Activated T-helper 1 cell treated with anti-CD3 and anti-CD28 coated beads, Interleukin-2, amount 50 U/mL, for 16 hours (primary cell): ENCODE measurements around the gene PCIF1.
"Not testable (repeated sequence)": the region's sequence is repeated elsewhere in the genome, so short reads cannot be mapped to it uniquely, and the experiment has no call there.

Source experiments
- DNase-seq, 2 donors: peaks; one replicate each; pipeline ENCODE4 v3.0.0-alpha.2; 2020; ENCODE audit warnings: low read depth in 1 of 2, low spot score in 1 of 2

PCIF1 gene

GRCh38 chr20:45988830-45989229 is 54.3 kb downstream of the PCIF1 start:
- not testable (repeated sequence) for DNase-seq

DNA sequence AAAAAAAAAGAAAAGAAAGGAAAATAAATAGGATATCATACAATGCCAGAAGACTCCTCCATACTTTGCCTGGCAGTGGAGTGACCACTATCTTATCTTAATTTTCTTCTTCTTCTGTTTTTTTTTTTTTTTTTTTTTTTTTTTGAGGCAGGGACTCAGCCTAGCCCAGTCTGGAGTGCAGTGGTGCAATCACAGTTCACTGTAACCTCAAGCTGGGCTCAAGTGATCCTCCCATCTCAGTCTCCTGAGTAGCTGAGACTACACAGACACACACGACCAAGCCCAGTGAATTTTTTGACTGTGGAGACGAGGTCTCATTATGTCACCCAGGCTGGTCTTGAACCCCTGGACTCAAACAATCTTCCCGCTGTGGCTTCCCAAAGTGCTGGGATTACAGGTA is 57.1 kb downstream of the PCIF1 start:
- DNase-seq: no peak

- no peak for DNase-seq
These were observed 58.9 kb downstream of the PCIF1 start for GRCh38 chr20:45993197-45993951.

- DNase-seq: no peak
These were observed 60.4 kb downstream of the PCIF1 start for GRCh38 chr20:45994761-45995493.

GRCh38 chr20:45995495-45996097 is 61.1 kb downstream of the PCIF1 start:
- DNase-seq: not testable (repeated sequence)

DNA sequence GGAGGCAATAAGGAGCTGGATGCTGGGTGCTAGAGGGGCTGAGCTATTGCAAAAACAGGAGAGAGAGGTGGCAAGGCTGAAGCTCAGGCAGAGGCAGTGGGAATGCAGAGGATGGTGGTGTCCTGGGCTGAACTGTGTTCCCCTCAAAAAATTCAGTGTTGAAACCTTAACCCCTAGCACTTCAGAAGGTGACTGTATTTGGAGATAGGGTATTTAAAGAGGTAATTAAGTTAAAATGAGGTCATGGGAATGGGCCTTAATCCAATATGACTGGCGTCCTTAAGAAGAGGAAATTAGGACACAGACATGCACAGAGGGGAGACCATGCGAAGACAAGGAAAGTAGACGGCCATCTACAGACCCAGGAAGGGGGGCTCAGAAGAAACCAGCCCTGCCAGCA is 62.7 kb downstream of the PCIF1 start:
- no peak for DNase-seq
